Pulmonary artery endothelial cell (primary cell): Measurements from ENCODE around the gene SRY. TPM values are rescaled to one million over a fixed set of nuclear protein-coding genes. Genes with fewer than 3 reads are reported as not detected.
"Not testable (repeated sequence)": the region's sequence is repeated elsewhere in the genome, so short reads cannot be mapped to it uniquely, and the experiment has no call there.

Experiments
- DNase-seq: peaks from one replicate; pipeline ENCODE4 v3.0.0-alpha.2; 2011; ENCODE audit warnings: low read depth, low spot score
- total RNA-seq: library from RNA; depleted of rRNA; stranded (reverse); fragments of >200 nt; gene quantifications from 2 replicates; pipeline ENCODE4 v1.2.3, GENCODE V29; 2014

SRY gene
- total RNA-seq = not detected in 2 replicates

DNA sequence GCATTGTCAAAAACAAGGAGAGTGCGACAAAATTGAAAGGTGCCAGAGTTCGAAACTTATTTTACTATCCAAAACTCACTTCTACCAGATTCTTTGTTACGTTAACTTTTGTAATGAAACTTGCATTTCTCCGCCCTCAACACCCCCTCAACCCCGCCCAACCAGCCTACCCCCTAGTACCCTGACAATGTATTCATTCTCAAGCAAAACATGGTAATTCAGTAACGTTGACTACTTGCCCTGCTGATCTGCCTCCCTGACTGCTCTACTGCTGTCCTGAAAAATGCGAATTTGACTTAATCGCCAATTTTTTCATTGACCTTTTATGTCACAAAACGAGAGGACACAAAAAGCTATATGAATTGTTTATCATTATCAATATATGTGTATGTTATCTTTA is at the start of gene SRY:
Gene SRY (minus strand): TSS at position 83 of the 400 bp plus-strand sequence. CDS start 79 bp downstream, at position 4.
- DNase-seq = no peak

GRCh38 chrY:2837078-2837477 is 49.6 kb upstream of the SRY start:
- DNase-seq = no peak

DNA sequence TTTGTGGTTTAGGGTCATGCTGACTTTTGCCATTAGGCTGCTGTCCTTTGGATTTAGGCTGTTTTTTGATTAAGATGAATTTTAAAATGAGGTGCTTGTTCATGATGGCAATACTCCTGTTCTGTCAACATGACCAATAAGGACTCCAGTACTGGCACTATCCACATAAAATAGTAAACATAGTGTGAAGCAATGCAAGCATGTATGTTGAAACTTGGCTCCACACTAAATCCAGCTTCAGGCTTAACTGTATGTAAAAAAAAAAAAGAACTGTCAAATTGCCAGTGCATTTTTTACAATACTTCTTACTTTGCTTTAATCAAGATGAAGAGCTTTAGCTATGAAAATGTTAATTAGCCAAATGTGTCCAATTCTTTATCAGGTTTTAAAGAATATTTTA is 47.7 kb upstream of the SRY start:
- no peak for DNase-seq

DNA sequence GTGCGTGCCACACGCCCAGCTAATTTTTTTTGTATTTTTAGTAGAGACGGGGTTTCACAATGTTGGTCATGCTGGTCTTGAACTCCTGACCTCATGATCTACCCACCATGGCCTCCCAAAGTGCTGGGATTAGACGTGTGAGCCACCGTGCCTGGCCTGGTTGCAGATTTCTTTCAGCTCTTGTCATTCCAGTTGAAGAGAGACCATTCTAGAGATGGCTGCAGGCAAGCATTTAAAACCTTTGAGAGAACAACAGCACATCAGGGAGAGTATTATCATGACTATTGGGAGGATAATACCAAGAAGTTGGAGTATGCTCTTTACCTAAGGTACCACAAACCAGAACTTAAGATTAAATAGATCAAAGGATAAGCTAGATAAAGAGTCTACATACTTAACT is 41.0 kb upstream of the SRY start:
- DNase-seq = no peak

DNA sequence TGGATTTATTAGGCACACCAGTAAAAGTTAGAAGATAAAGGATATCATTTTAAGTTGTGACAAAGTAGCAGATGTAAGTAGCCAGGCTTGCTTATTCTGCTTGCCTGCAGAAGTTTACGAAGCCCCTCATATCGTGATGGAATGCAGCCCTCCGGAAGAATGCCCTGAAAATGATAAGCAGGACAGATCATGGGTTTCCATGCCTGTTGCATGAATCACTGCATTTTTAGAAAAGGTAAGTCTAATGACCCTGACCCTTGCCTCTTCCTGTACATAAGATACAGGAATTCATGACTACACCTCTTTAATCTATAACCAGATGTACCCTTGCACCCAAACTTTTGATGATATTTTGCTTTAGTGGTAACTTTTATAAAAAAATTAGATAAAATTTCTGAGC is 37.0 kb upstream of the SRY start:
- no peak for DNase-seq

- not testable (repeated sequence) for DNase-seq
These were observed 29.8 kb upstream of the SRY start for GRCh38 chrY:2817146-2817896.

DNA sequence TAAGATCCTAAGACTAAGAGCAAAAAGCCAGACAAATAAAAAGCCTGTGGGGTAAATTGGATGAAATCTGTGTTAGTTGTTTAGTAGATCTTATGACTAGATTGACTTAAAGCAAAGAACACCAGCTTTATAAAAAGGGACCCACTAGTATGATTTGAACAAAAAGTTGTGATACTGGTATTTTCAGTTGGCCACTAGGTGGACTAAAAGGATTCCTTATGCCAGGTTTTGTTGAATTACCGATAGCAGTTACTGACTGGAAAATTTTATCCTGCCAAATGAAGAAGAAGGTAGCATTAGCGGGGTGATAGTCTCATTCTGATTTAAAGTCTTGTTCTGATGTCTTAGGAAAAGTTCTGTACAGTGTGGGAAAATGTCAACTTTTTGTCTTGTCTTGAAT is 12.8 kb upstream of the SRY start:
- DNase-seq = no peak

- no peak for DNase-seq
These were observed 10.5 kb upstream of the SRY start for GRCh38 chrY:2797991-2798390.

- DNase-seq = no peak
These were observed 9.6 kb upstream of the SRY start for GRCh38 chrY:2796977-2797523.

DNA sequence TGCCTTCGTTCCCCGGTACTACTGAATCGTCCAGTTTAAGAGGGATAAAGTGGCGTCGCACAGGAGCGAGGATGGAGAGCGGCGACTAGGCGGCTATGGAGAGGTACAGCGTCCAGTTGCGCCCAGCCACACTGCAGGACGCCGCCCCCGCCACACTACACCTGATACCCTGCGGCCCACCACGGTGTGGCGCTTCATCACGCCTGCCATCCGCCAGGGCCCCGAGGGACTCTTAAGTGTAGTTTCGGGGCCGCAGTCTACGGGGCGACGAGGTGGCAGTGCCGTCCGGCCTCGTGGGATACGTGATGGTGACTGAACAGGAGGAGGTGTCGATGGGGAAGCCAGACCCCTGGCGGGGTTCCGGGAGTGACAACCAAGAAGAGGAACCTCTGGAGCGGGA is 2.3 kb upstream of the SRY start:
- no peak for DNase-seq

GRCh38 chrY:2786876-2787512 is 488 bp downstream of the SRY start:
- no peak for DNase-seq

Other genes with a start within 250 kb of the SRY start
- 306 and 477 TPM in 2 replicates for gene RPS4Y1, start 53.9 kb upstream of the SRY start, total RNA-seq
- 11.7 and 14.9 TPM in 2 replicates for gene ZFY, start 147.7 kb upstream of the SRY start, total RNA-seq